Measurements from ENCODE around the gene CNOT6.

The CNOT6 gene

GRCh38 chr5:180599590-180599914, 105.4 kb downstream of the CNOT6 start:
- Histone ChIP-seq H3K18ac (ENCODE audit: low read length) (no peak overlapping the region), H3K27ac (ENCODE audit: low read depth, low read length) (no peak overlapping the region), H3K4me1 (ENCODE audit: control insufficient read depth, low read depth, low read length) (no peaks in the 10 kb centered on the region), H2BK15ac (replicated peaks; ENCODE audit: low read depth) (no peak overlapping the region), H3K27me3 (ENCODE audit: insufficient read depth, low read length, poor library complexity) (no peaks in the 10 kb centered on the region), H3K23ac (ENCODE audit: low read length) (no peak overlapping the region), H3K36me3 (ENCODE audit: control insufficient read depth, insufficient read depth, low read length) (no peaks in the 10 kb centered on the region), H3K79me1 (ENCODE audit: low read length) (no peaks in the 10 kb centered on the region), H2AK5ac (ENCODE audit: low read length) (no peak overlapping the region), H3K79me2 (ENCODE audit: control insufficient read depth, insufficient read depth, low read length) (no peaks in the 10 kb centered on the region), H2BK120ac (ENCODE audit: low read depth, low read length) (no peak overlapping the region), H4K8ac (ENCODE audit: low read depth, low read length) (no peak overlapping the region), H2BK5ac (ENCODE audit: low read length) (no peak overlapping the region), H3K4me2 (ENCODE audit: low read length) (no peak overlapping the region), H3K9ac (ENCODE audit: low read length) (no peak overlapping the region), H3K4ac (ENCODE audit: low read depth, low read length) (no peak overlapping the region), H4K5ac (ENCODE audit: low read length) (no peak overlapping the region), H3K56ac (ENCODE audit: low read length) (no peak overlapping the region), H3K4me3 (ENCODE audit: low read length) (no peak overlapping the region)
- WGBS (ENCODE audit: extremely low coverage, insufficient coverage, low lambda C conversion rate): no CpG with 5 or more reads among the region's 6 CpGs
- DNase-seq: no peak

GRCh38 chr5:180599981-180600553, 105.9 kb downstream of the CNOT6 start:
- Histone ChIP-seq H3K4me2 (ENCODE audit: low read length) (no peak overlapping the region), H3K4me1 (ENCODE audit: control insufficient read depth, low read depth, low read length) (no peaks in the 10 kb centered on the region), H3K79me2 (ENCODE audit: control insufficient read depth, insufficient read depth, low read length) (no peaks in the 10 kb centered on the region), H3K23ac (ENCODE audit: low read length) (no peak overlapping the region), H3K18ac (ENCODE audit: low read length) (no peak overlapping the region), H2BK5ac (ENCODE audit: low read length) (no peak overlapping the region), H3K9ac (ENCODE audit: low read length) (no peak overlapping the region), H4K8ac (ENCODE audit: low read depth, low read length) (no peak overlapping the region), H4K5ac (ENCODE audit: low read length) (no peak overlapping the region), H3K27me3 (ENCODE audit: insufficient read depth, low read length, poor library complexity) (no peaks in the 10 kb centered on the region), H3K4me3 (ENCODE audit: low read length) (no peak overlapping the region), H3K36me3 (ENCODE audit: control insufficient read depth, insufficient read depth, low read length) (no peaks in the 10 kb centered on the region), H3K79me1 (ENCODE audit: low read length) (no peaks in the 10 kb centered on the region), H2BK120ac (ENCODE audit: low read depth, low read length) (no peak overlapping the region), H3K56ac (ENCODE audit: low read length) (no peak overlapping the region), H2AK5ac (ENCODE audit: low read length) (no peak overlapping the region), H3K27ac (ENCODE audit: low read depth, low read length) (no peak overlapping the region), H3K4ac (ENCODE audit: low read depth, low read length) (no peak overlapping the region), H2BK15ac (replicated peaks; ENCODE audit: low read depth) (no peak overlapping the region)
- WGBS (ENCODE audit: extremely low coverage, insufficient coverage, low lambda C conversion rate): no CpG with 5 or more reads among the region's 16 CpGs
- no peak for DNase-seq

GRCh38 chr5:180600554-180601041, 106.4 kb downstream of the CNOT6 start:
- Histone ChIP-seq H3K4me1 (ENCODE audit: control insufficient read depth, low read depth, low read length) (no peaks in the 10 kb centered on the region), H3K36me3 (ENCODE audit: control insufficient read depth, insufficient read depth, low read length) (no peaks in the 10 kb centered on the region), H3K4me3 (ENCODE audit: low read length) (no peak overlapping the region), H3K27ac (ENCODE audit: low read depth, low read length) (no peak overlapping the region), H3K18ac (ENCODE audit: low read length) (no peak overlapping the region), H2BK15ac (replicated peaks; ENCODE audit: low read depth) (no peak overlapping the region), H3K79me2 (ENCODE audit: control insufficient read depth, insufficient read depth, low read length) (no peaks in the 10 kb centered on the region), H4K5ac (ENCODE audit: low read length) (no peak overlapping the region), H3K79me1 (ENCODE audit: low read length) (no peaks in the 10 kb centered on the region), H3K56ac (ENCODE audit: low read length) (no peak overlapping the region), H3K9ac (ENCODE audit: low read length) (no peak overlapping the region), H3K4ac (ENCODE audit: low read depth, low read length) (no peak overlapping the region), H3K27me3 (ENCODE audit: insufficient read depth, low read length, poor library complexity) (no peaks in the 10 kb centered on the region), H2AK5ac (ENCODE audit: low read length) (no peak overlapping the region), H3K4me2 (ENCODE audit: low read length) (no peak overlapping the region), H2BK5ac (ENCODE audit: low read length) (no peak overlapping the region), H4K8ac (ENCODE audit: low read depth, low read length) (no peak overlapping the region), H2BK120ac (ENCODE audit: low read depth, low read length) (no peak overlapping the region), H3K23ac (ENCODE audit: low read length) (no peak overlapping the region)
- DNase-seq: no peak
- no CpG with 5 or more reads among the region's 12 CpGs for WGBS (ENCODE audit: extremely low coverage, insufficient coverage, low lambda C conversion rate)

GRCh38 chr5:180601591-180602480, 107.7 kb downstream of the CNOT6 start:
- Histone ChIP-seq H4K5ac (ENCODE audit: low read length) (no peak overlapping the region), H3K79me2 (ENCODE audit: control insufficient read depth, insufficient read depth, low read length) (no peaks in the 10 kb centered on the region), H3K23ac (ENCODE audit: low read length) (no peak overlapping the region), H3K4ac (ENCODE audit: low read depth, low read length) (no peak overlapping the region), H4K8ac (ENCODE audit: low read depth, low read length) (no peak overlapping the region), H3K27ac (ENCODE audit: low read depth, low read length) (no peak overlapping the region), H3K4me2 (ENCODE audit: low read length) (no peak overlapping the region), H3K79me1 (ENCODE audit: low read length) (no peaks in the 10 kb centered on the region), H2BK120ac (ENCODE audit: low read depth, low read length) (no peak overlapping the region), H3K4me1 (ENCODE audit: control insufficient read depth, low read depth, low read length) (no peaks in the 10 kb centered on the region), H3K56ac (ENCODE audit: low read length) (no peak overlapping the region), H3K18ac (ENCODE audit: low read length) (no peak overlapping the region), H3K27me3 (ENCODE audit: insufficient read depth, low read length, poor library complexity) (no peaks in the 10 kb centered on the region), H2BK15ac (replicated peaks; ENCODE audit: low read depth) (no peak overlapping the region), H2AK5ac (ENCODE audit: low read length) (no peak overlapping the region), H3K9ac (ENCODE audit: low read length) (no peak overlapping the region), H3K36me3 (ENCODE audit: control insufficient read depth, insufficient read depth, low read length) (no peaks in the 10 kb centered on the region), H3K4me3 (ENCODE audit: low read length) (no peak overlapping the region), H2BK5ac (ENCODE audit: low read length) (no peak overlapping the region)
- WGBS (ENCODE audit: extremely low coverage, insufficient coverage, low lambda C conversion rate): no CpG with 5 or more reads among the region's 36 CpGs
- DNase-seq: no peak

- no peaks in the 10 kb centered on the region for H3K4me1 ChIP-seq (ENCODE audit: control insufficient read depth, low read depth, low read length)
- no peak overlapping the region for H2BK120ac ChIP-seq (ENCODE audit: low read depth, low read length)
- H3K18ac ChIP-seq (ENCODE audit: low read length): no peak overlapping the region
- H3K79me2 ChIP-seq (ENCODE audit: control insufficient read depth, insufficient read depth, low read length): no peaks in the 10 kb centered on the region
- no peak for DNase-seq
- no CpG with 5 or more reads among the region's 15 CpGs for WGBS (ENCODE audit: extremely low coverage, insufficient coverage, low lambda C conversion rate)
- no peak overlapping the region for H3K27ac ChIP-seq (ENCODE audit: low read depth, low read length)
- H3K79me1 ChIP-seq (ENCODE audit: low read length): no peaks in the 10 kb centered on the region
- H3K4me2 ChIP-seq (ENCODE audit: low read length): no peak overlapping the region
- H3K27me3 ChIP-seq (ENCODE audit: insufficient read depth, low read length, poor library complexity): no peaks in the 10 kb centered on the region
- no peak overlapping the region for H2AK5ac ChIP-seq (ENCODE audit: low read length)
- no peak overlapping the region for H3K23ac ChIP-seq (ENCODE audit: low read length)
- no peak overlapping the region for H3K4ac ChIP-seq (ENCODE audit: low read depth, low read length)
- H4K5ac ChIP-seq (ENCODE audit: low read length): no peak overlapping the region
- no peak overlapping the region for H3K4me3 ChIP-seq (ENCODE audit: low read length)
- H2BK15ac ChIP-seq (replicated peaks; ENCODE audit: low read depth): no peak overlapping the region
- no peaks in the 10 kb centered on the region for H3K36me3 ChIP-seq (ENCODE audit: control insufficient read depth, insufficient read depth, low read length)
- no peak overlapping the region for H4K8ac ChIP-seq (ENCODE audit: low read depth, low read length)
- no peak overlapping the region for H2BK5ac ChIP-seq (ENCODE audit: low read length)
- H3K9ac ChIP-seq (ENCODE audit: low read length): no peak overlapping the region
- no peak overlapping the region for H3K56ac ChIP-seq (ENCODE audit: low read length)
These were observed 108.4 kb downstream of the CNOT6 start for GRCh38 chr5:180602481-180603075.
